Measurements from ENCODE around the gene EXD2.
"Not testable (repeated sequence)": the region's sequence is repeated elsewhere in the genome, so short reads cannot be mapped to it uniquely, and the experiment has no call there.

Gene EXD2

GRCh38 chr14:69270097-69270496, 78.8 kb downstream of the EXD2 start:
- TF ChIP-seq CTCF (IDR thresholded peaks at IDR 0.05; ENCODE audit: control insufficient read depth, extremely low read depth, insufficient read depth), result no peak
- DNase-seq (ENCODE audit: low read depth), result no peak
- H3K4me3 ChIP-seq (ENCODE audit: low read depth, low read length), result no peak overlapping the region

- H3K4me3 ChIP-seq (ENCODE audit: low read depth, low read length), result no peak overlapping the region
- TF ChIP-seq CTCF (IDR thresholded peaks at IDR 0.05; ENCODE audit: control insufficient read depth, extremely low read depth, insufficient read depth), result no peak
- no peak for DNase-seq (ENCODE audit: low read depth)
Measured at GRCh38 chr14:69270795-69271708, 79.8 kb downstream of the EXD2 start.

GRCh38 chr14:69274321-69274720, 83.0 kb downstream of the EXD2 start:
- H3K4me3 ChIP-seq (ENCODE audit: low read depth, low read length), result no peak overlapping the region
- no peak for TF ChIP-seq CTCF (IDR thresholded peaks at IDR 0.05; ENCODE audit: control insufficient read depth, extremely low read depth, insufficient read depth)
- no peak for DNase-seq (ENCODE audit: low read depth)

- no peak overlapping the region for H3K4me3 ChIP-seq (ENCODE audit: low read depth, low read length)
- no peak for DNase-seq (ENCODE audit: low read depth)
- no peak for TF ChIP-seq CTCF (IDR thresholded peaks at IDR 0.05; ENCODE audit: control insufficient read depth, extremely low read depth, insufficient read depth)
Measured at GRCh38 chr14:69275331-69275730, 84.0 kb downstream of the EXD2 start.

GRCh38 chr14:69277356-69277755, 86.1 kb downstream of the EXD2 start:
- not testable (repeated sequence) for H3K4me3 ChIP-seq (ENCODE audit: low read depth, low read length); DNase-seq (ENCODE audit: low read depth)

- DNase-seq (ENCODE audit: low read depth), result no peak
- H3K4me3 ChIP-seq (ENCODE audit: low read depth, low read length), result no peak overlapping the region
- no peak for TF ChIP-seq CTCF (IDR thresholded peaks at IDR 0.05; ENCODE audit: control insufficient read depth, extremely low read depth, insufficient read depth)
Measured at GRCh38 chr14:69280746-69281291, 89.5 kb downstream of the EXD2 start.

GRCh38 chr14:69281450-69282169, 90.3 kb downstream of the EXD2 start:
- no peak overlapping the region for H3K4me3 ChIP-seq (ENCODE audit: low read depth, low read length)
- no peak for TF ChIP-seq CTCF (IDR thresholded peaks at IDR 0.05; ENCODE audit: control insufficient read depth, extremely low read depth, insufficient read depth)
- DNase-seq (ENCODE audit: low read depth), result no peak

Data from LNCaP clone FGC (cell line).